Measurements from ENCODE around the gene CFAP61. TPM values are rescaled to one million over a fixed set of nuclear protein-coding genes. Genes with fewer than 3 reads are reported as not detected.

CFAP61 gene
- total RNA-seq, 1 donor from 2014 or later, result 0.26 TPM

- DNase-seq (ENCODE audit: low read depth) (no peak), FAIRE-seq (no peak)
- no peaks in the 10 kb centered on the region for H3K27me3 ChIP-seq (ENCODE audit: control insufficient read depth, insufficient read depth, low read length)
- no peaks in the 10 kb centered on the region for H3K36me3 ChIP-seq (ENCODE audit: control insufficient read depth, insufficient read depth, low read length)
- no peak for TF ChIP-seq CTCF (IDR thresholded peaks at IDR 0.05; ENCODE audit: insufficient read depth, low read length, severe bottlenecking)
- H3K4me3 ChIP-seq (ENCODE audit: low read depth, low read length), result no peak overlapping the region
Measured at GRCh38 chr20:20329564-20329963, 277.2 kb downstream of the CFAP61 start.

GRCh38 chr20:20331156-20331555, 278.8 kb downstream of the CFAP61 start:
- Histone ChIP-seq H3K36me3 (ENCODE audit: control insufficient read depth, insufficient read depth, low read length) (no peaks in the 10 kb centered on the region), H3K4me3 (ENCODE audit: low read depth, low read length) (no peak overlapping the region), H3K27me3 (ENCODE audit: control insufficient read depth, insufficient read depth, low read length) (no peaks in the 10 kb centered on the region)
- no peak for TF ChIP-seq CTCF (IDR thresholded peaks at IDR 0.05; ENCODE audit: insufficient read depth, low read length, severe bottlenecking)
- FAIRE-seq (no peak), DNase-seq (ENCODE audit: low read depth) (no peak)

GRCh38 chr20:20331817-20332216, 279.5 kb downstream of the CFAP61 start:
- H3K27me3 ChIP-seq (ENCODE audit: control insufficient read depth, insufficient read depth, low read length), result no peaks in the 10 kb centered on the region
- no peak for TF ChIP-seq CTCF (IDR thresholded peaks at IDR 0.05; ENCODE audit: insufficient read depth, low read length, severe bottlenecking)
- FAIRE-seq (no peak), DNase-seq (ENCODE audit: low read depth) (no peak)
- no peaks in the 10 kb centered on the region for H3K36me3 ChIP-seq (ENCODE audit: control insufficient read depth, insufficient read depth, low read length)
- H3K4me3 ChIP-seq (ENCODE audit: low read depth, low read length), result no peak overlapping the region

GRCh38 chr20:20333866-20334265, 281.5 kb downstream of the CFAP61 start:
- TF ChIP-seq CTCF (IDR thresholded peaks at IDR 0.05; ENCODE audit: insufficient read depth, low read length, severe bottlenecking), result no peak
- no peaks in the 10 kb centered on the region for H3K36me3 ChIP-seq (ENCODE audit: control insufficient read depth, insufficient read depth, low read length)
- DNase-seq (ENCODE audit: low read depth), result no peak
- H3K27me3 ChIP-seq (ENCODE audit: control insufficient read depth, insufficient read depth, low read length), result no peaks in the 10 kb centered on the region
- H3K4me3 ChIP-seq (ENCODE audit: low read depth, low read length), result no peak overlapping the region
- FAIRE-seq, result no peak

- TF ChIP-seq CTCF (IDR thresholded peaks at IDR 0.05; ENCODE audit: insufficient read depth, low read length, severe bottlenecking), result no peak
- DNase-seq (ENCODE audit: low read depth) (no peak), FAIRE-seq (no peak)
- no peak overlapping the region for H3K4me3 ChIP-seq (ENCODE audit: low read depth, low read length)
- H3K36me3 ChIP-seq (ENCODE audit: control insufficient read depth, insufficient read depth, low read length), result no peaks in the 10 kb centered on the region
- H3K27me3 ChIP-seq (ENCODE audit: control insufficient read depth, insufficient read depth, low read length), result no peaks in the 10 kb centered on the region
Measured at GRCh38 chr20:20334489-20334888, 282.2 kb downstream of the CFAP61 start.

GRCh38 chr20:20338133-20338730, 285.9 kb downstream of the CFAP61 start:
- Histone ChIP-seq H3K36me3 (ENCODE audit: control insufficient read depth, insufficient read depth, low read length) (no peaks in the 10 kb centered on the region), H3K4me3 (ENCODE audit: low read depth, low read length) (no peak overlapping the region), H3K27me3 (ENCODE audit: control insufficient read depth, insufficient read depth, low read length) (no peaks in the 10 kb centered on the region)
- TF ChIP-seq CTCF (IDR thresholded peaks at IDR 0.05; ENCODE audit: insufficient read depth, low read length, severe bottlenecking), result no peak
- no peak for FAIRE-seq
- DNase-seq (ENCODE audit: low read depth), result no peak

Measured in bronchial epithelial cell (primary cell).